ENCODE results near the gene PCBD2.
"Not testable (repeated sequence)": the region's sequence is repeated elsewhere in the genome, so short reads cannot be mapped to it uniquely, and the experiment has no call there.

The PCBD2 gene

GRCh38 chr5:134904610-134905245 is at the start of gene PCBD2:
Gene PCBD2, plus strand, starts transcription at chr5:134905131. Its CDS starts 9 bp downstream, at chr5:134905140.
- peak; percentile 86 for DNase-seq

- DNase-seq: not testable (repeated sequence)
Observed at GRCh38 chr5:134856465-134856864, 48.5 kb upstream of the PCBD2 start.

GRCh38 chr5:134857401-134857800 is 47.5 kb upstream of the PCBD2 start:
- no peak for DNase-seq

GRCh38 chr5:134864707-134865106 is 40.2 kb upstream of the PCBD2 start:
- no peak for DNase-seq

GRCh38 chr5:134873494-134873893 is 31.4 kb upstream of the PCBD2 start:
- no peak for DNase-seq

GRCh38 chr5:134873987-134874830 is 30.7 kb upstream of the PCBD2 start, which contains the start of gene TXNDC15:
Gene TXNDC15, plus strand, starts transcription at chr5:134874371. Its CDS starts 57 bp downstream, at chr5:134874428.
- peak; percentile 15 for DNase-seq

- DNase-seq: no peak
Observed at GRCh38 chr5:134874831-134875655, 29.9 kb upstream of the PCBD2 start.

GRCh38 chr5:134877159-134877558 is 27.8 kb upstream of the PCBD2 start:
- DNase-seq: no peak

- DNase-seq: no peak
Observed at GRCh38 chr5:134878403-134878802, 26.5 kb upstream of the PCBD2 start.

- DNase-seq: no peak
Observed at GRCh38 chr5:134879456-134879855, 25.5 kb upstream of the PCBD2 start.

GRCh38 chr5:134880937-134881336 is 24.0 kb upstream of the PCBD2 start:
- DNase-seq: not testable (repeated sequence)

- DNase-seq: not testable (repeated sequence)
Observed at GRCh38 chr5:134881711-134882110, 23.2 kb upstream of the PCBD2 start.

- no peak for DNase-seq
Observed at GRCh38 chr5:134887593-134888159, 17.3 kb upstream of the PCBD2 start.

GRCh38 chr5:134889335-134889734 is 15.6 kb upstream of the PCBD2 start:
- no peak for DNase-seq

- DNase-seq: no peak
Observed at GRCh38 chr5:134891473-134891872, 13.5 kb upstream of the PCBD2 start.

- DNase-seq: no peak
Observed at GRCh38 chr5:134892282-134892681, 12.6 kb upstream of the PCBD2 start.

GRCh38 chr5:134892926-134893325 is 12.0 kb upstream of the PCBD2 start:
- no peak for DNase-seq

- no peak for DNase-seq
Observed at GRCh38 chr5:134893748-134894505, 11.0 kb upstream of the PCBD2 start.

- DNase-seq: no peak
Observed at GRCh38 chr5:134902071-134902801, 2.7 kb upstream of the PCBD2 start.

GRCh38 chr5:134905246-134905996 is 490 bp downstream of the PCBD2 start:
- peak; percentile 62 for DNase-seq

- DNase-seq: no peak
Observed at GRCh38 chr5:134906811-134907210, 1.9 kb downstream of the PCBD2 start.

Data from NCI-H1048 (cell line).